ENCODE measurements around the gene LRTM2.

LRTM2 gene

DNA sequence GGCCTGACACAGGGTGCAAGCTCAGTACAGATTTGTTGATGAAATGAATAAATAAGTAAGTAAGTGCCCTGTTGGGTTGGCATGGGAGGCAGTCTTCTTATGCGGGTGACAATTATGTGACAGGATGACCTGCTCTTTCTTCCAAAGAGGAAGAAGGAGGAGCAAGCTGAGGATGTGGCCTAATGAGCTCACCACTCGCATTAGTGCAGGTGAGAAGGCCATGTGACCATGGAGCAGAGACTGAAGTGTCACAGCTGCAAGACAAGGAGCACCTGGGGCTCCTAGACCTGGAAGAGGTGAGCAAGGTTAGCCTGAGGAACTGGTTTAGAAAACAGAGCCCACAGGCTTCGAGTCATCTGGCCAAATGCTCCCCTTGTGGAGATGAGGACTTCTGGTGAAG, 34.9 kb downstream of the LRTM2 start:
- DNase-seq (ENCODE audit: extremely low read depth, low read depth) = no peak
- TF ChIP-seq, protein P1, sequence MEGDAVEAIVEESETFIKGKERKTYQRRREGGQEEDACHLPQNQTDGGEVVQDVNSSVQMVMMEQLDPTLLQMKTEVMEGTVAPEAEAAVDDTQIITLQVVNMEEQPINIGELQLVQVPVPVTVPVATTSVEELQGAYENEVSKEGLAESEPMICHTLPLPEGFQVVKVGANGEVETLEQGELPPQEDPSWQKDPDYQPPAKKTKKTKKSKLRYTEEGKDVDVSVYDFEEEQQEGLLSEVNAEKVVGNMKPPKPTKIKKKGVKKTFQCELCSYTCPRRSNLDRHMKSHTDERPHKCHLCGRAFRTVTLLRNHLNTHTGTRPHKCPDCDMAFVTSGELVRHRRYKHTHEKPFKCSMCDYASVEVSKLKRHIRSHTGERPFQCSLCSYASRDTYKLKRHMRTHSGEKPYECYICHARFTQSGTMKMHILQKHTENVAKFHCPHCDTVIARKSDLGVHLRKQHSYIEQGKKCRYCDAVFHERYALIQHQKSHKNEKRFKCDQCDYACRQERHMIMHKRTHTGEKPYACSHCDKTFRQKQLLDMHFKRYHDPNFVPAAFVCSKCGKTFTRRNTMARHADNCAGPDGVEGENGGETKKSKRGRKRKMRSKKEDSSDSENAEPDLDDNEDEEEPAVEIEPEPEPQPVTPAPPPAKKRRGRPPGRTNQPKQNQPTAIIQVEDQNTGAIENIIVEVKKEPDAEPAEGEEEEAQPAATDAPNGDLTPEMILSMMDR (IDR thresholded peaks at IDR 0.05; ENCODE audit: low read depth, low read length) = no peak

DNA sequence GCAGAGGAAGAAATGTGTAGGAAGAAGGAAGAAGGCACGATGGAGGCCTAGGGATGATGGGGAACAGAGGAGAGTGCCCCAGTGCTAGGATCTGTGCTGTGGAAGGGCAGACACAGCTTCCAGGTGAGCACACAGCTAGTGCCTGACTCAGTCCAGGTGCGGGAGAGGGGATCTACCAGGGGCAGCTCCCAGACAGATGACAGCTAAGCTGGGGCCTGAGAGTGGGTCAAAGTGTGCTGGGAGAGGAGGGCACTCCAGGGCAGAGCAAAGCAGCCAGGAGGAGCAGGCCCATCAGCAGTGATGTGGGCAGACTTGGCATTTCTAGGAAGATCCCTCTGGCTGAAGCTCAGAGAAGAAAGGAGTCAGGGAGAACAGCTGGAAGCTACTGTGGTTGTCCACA, 36.7 kb downstream of the LRTM2 start:
- TF ChIP-seq, protein P1 (IDR thresholded peaks at IDR 0.05; ENCODE audit: low read depth, low read length) = no peak
- DNase-seq (ENCODE audit: extremely low read depth, low read depth) = no peak

DNA sequence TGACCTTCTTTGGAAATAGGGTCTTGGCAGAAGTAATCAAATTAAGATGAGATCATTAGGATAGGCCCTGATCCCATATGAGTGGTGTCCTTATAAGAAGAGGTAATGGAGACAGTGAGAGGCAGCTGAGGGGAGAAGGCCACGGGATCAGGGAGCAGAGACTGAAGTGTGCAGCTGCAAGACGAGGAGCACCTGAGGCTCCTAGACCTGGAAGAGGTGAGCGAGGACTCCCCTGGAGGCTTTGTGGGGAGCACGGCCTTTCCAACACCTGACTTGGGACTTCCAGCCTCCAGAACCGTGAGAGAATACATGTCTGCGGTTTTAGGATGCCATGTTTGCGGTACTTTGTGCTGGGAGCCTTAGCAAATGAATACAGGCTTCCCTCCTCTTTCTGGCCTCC, 37.5 kb downstream of the LRTM2 start:
- TF ChIP-seq, protein P1 (IDR thresholded peaks at IDR 0.05; ENCODE audit: low read depth, low read length) = no peak
- no peak for DNase-seq (ENCODE audit: extremely low read depth, low read depth)

DNA sequence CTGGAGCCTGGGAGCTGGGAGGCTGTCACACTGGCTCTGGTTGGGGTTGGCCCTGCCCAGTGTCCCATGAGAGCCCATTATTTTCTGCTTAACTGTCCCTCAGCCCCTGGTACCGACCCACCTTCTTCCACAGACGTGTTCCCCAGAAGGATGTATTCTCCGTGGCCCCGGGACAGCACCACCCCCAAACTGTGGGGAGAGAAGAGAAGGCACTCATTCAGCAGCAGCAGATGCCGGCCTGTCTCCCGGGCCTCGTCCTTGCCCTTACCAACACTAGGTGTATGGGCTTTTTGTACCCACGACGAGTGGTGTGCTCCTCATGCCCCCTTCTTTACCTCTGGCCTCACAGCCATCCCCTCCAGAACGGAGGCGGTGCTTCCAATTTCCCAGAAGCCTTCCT, 38.1 kb downstream of the LRTM2 start:
- TF ChIP-seq, protein P1 (IDR thresholded peaks at IDR 0.05; ENCODE audit: low read depth, low read length) = no peak
- no peak for DNase-seq (ENCODE audit: extremely low read depth, low read depth)

DNA sequence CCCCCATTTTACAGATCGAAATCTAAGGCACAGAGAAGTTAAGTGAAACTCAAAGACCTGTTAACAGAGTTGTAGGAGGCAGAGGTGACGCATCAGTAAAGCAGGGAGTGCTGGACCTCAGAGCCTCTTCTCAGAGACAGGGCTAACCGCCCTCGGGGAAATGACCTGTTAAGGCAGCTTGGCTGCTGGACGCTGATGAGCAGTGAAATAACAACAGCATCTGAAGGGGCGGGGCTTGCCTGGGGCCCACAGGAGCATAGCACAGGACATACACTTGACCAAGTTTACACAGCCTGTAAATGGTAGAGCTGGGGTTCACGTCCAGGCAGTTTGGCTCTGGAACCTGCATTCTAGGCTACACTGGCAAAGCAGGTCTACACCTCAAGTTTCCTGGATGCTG, 39.3 kb downstream of the LRTM2 start:
- DNase-seq (ENCODE audit: extremely low read depth, low read depth) = no peak
- TF ChIP-seq, protein P1 (IDR thresholded peaks at IDR 0.05; ENCODE audit: low read depth, low read length) = no peak

DNA sequence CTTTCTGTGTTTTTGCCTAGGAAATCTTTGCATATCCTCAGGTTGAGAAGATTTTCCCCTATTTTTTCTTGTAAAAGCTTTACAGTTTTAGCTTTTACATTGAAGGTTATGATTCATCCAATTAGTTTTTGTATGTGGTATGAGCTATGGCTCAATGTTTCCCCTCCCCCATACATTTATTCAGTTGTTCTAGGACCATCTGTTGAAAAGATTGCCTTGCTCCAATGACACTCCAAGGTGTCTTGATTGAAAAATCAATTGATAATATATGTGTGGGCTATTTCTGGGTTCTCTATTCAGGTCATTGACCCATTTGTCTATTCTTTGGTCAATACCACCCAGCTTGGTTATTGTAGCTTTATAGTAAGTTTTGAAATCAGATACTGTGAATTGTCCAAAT, 42.6 kb downstream of the LRTM2 start:
- DNase-seq (ENCODE audit: extremely low read depth, low read depth) = no peak
- TF ChIP-seq, protein P1 (IDR thresholded peaks at IDR 0.05; ENCODE audit: low read depth, low read length) = no peak

DNA sequence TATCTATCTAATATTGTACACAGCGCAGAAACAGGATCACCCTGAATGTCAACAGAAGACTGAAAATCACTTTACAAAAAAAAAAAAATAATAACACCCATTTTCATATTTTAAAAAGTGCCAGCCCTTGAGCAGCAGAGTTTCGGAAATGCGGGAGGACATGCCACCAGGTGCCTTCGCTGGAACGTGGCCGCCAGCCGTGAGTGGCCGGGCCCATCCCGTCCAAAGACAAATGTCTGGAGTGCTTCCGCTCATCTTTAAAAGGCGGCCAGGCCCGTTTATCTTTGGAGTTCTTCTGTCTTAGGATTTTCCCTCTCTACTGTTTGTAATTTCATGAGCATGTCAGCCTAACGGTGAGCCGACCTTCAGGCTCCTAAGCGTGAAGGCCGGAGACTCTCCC, 43.5 kb downstream of the LRTM2 start:
- no peak for DNase-seq (ENCODE audit: extremely low read depth, low read depth)
- TF ChIP-seq, protein P1 (IDR thresholded peaks at IDR 0.05; ENCODE audit: low read depth, low read length) = no peak
